ENCODE results near the gene NR1I3.
"Not testable (repeated sequence)": the region's sequence is repeated elsewhere in the genome, so short reads cannot be mapped to it uniquely, and the experiment has no call there.

Gene NR1I3

DNA sequence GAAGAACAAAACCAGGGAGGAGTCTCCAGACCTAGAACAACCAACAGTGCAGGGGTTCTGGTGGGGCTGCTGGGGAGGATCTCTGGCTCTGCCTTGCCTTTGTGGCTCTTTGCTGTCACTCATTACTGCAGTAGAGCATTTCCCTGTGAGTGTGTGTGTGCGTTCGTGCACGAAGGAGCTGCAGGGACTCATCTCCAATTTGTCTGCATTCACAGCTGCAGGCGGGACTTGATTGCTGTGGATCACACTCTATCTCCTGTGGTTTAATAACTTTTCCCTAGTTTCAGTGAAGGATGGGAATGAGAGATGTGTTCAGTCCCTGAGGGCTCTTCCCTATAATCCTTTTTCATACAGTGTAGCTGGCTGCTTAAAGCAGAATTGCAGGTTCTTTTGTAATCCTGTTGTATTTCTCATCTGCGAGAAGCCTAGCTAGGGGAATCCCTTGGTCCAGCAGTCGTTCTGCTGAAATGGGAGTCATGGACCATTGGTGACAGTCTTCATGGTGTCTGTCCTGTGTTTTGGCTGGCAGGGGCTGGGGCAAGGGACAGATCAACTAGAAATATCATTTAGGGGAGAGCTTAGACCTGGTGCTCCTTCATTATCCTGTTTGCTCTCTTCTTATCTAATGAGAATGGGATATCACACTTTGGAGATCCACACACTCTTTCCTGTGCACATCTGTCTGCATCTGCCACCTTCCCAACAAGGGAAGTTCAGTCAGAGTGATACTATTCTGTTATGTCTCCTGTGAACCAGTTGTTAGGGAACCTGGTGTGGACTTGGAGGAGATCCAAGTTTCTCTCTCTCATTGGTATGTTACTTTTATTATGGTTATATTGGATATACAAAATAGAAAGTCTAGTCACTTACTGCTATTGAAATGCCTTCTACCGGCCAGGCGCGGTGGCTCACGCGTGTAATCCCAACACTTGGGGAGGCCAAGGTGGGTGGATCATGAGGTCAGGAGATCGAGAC lies 23.5 kb upstream of the NR1I3 start:
- peaks cover 0 to 13% of the 10 kb centered on the region in 2 donors for H3K27me3 ChIP-seq (ENCODE audit: control insufficient read depth in 1 of 2, insufficient read depth in 2 of 2, low read length in 2 of 2)
- H3K27ac ChIP-seq (ENCODE audit: low read depth, low read length) = no peak overlapping the region
- no peak overlapping the region for H3K4me3 ChIP-seq (ENCODE audit: low read depth in 1 of 2, low read length in 2 of 2)

DNA sequence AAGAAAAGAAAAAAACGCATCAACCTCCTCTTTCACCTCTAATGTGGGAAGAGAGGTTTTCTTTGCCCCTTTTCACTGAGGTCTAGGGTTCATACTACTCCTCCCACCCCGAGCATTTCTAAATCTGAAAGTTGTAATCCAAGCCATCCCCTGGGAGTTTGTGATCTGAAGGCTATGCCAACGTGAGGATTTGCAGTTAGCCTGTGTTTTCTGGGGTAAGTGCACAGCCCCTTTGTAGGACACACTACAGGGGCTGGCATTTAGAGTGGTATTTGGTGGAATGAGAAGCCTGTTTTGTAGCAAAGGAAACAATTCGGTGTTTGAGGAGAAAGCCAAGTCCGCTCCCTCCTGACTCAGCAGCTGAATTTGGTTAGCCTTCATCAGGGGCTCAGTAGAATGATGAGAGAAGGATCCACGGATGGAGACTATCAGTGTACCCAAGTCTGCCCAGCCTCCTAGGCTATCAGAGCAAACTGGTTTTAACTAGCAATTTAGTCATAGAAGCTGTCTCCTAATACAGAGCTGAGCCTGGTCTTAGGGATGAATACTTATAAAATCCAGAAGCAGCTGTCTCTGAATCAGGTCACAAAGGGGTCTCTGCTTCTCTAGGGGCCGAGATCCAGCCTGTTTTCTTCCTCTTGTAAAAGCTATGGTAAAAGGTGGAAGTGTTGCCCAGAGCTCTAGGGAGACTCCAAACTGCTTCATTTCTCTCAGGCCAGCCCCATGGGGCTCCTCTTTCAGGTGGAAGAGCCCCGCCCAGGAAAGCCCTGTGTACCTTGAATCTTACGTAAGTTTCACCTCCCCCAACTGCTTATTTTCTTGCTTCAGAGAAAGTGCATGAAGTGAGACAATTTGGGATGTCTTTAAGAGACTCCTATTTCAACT lies 22.6 kb upstream of the NR1I3 start:
- H3K36me3 ChIP-seq (ENCODE audit: insufficient read depth, low read length) = no peaks in the 10 kb centered on the region
- peaks cover 6% of the 10 kb centered on the region for H3K9me3 ChIP-seq (ENCODE audit: low read length)
- H3K4me3 ChIP-seq (ENCODE audit: low read depth in 1 of 2, low read length in 2 of 2) = peak overlapping the region in 1 of 2 donors; percentile 32
- H3K4me1 ChIP-seq (ENCODE audit: insufficient read depth, low read length) = peaks cover 10% of the 10 kb centered on the region
- H3K9ac ChIP-seq (ENCODE audit: low read length) = no peak overlapping the region
- peaks cover 0 to 13% of the 10 kb centered on the region in 2 donors for H3K27me3 ChIP-seq (ENCODE audit: control insufficient read depth in 1 of 2, insufficient read depth in 2 of 2, low read length in 2 of 2)
- H3K27ac ChIP-seq (ENCODE audit: low read depth, low read length) = peak overlapping the region; percentile 4

More for the DNA sequence above, 23.5 kb upstream of the NR1I3 start:
- H3K4me1 ChIP-seq (ENCODE audit: insufficient read depth, low read length) = peaks cover 18% of the 10 kb centered on the region
- H3K9ac ChIP-seq (ENCODE audit: low read length) = no peak overlapping the region
- H3K9me3 ChIP-seq (ENCODE audit: low read length) = peaks cover 6% of the 10 kb centered on the region
- H3K36me3 ChIP-seq (ENCODE audit: insufficient read depth, low read length) = no peaks in the 10 kb centered on the region

DNA sequence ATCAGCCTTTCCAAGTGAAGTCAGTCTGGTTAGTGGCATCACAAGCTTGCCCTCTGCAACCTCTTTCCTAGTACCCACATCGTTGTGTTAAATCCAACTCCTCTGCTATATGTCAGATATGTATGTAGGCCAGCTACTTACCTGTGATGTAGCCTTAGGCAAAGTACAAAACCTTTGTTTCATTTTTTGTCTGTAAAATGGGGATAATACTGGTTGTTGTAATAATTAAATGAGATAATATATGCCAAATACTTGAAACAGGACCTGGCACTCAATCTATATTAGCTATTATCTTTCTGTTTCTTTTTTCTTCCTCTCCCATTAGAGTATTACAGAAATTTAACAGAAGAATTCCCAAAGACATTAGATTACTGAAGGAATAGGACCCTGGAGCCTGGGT lies 21.8 kb upstream of the NR1I3 start:
- Histone ChIP-seq H3K27me3 (ENCODE audit: control insufficient read depth in 1 of 2, insufficient read depth in 2 of 2, low read length in 2 of 2) (peaks cover 0 to 13% of the 10 kb centered on the region in 2 donors), H3K4me1 (ENCODE audit: insufficient read depth, low read length) (peaks cover 10% of the 10 kb centered on the region), H3K9ac (ENCODE audit: low read length) (peak overlapping the region; percentile 0), H3K36me3 (ENCODE audit: insufficient read depth, low read length) (no peaks in the 10 kb centered on the region), H3K9me3 (ENCODE audit: low read length) (peaks cover 6% of the 10 kb centered on the region), H3K27ac (ENCODE audit: low read depth, low read length) (peak overlapping the region; percentile 74), H3K4me3 (ENCODE audit: low read depth in 1 of 2, low read length in 2 of 2) (peak overlapping the region in 1 of 2 donors; percentile 32)

DNA sequence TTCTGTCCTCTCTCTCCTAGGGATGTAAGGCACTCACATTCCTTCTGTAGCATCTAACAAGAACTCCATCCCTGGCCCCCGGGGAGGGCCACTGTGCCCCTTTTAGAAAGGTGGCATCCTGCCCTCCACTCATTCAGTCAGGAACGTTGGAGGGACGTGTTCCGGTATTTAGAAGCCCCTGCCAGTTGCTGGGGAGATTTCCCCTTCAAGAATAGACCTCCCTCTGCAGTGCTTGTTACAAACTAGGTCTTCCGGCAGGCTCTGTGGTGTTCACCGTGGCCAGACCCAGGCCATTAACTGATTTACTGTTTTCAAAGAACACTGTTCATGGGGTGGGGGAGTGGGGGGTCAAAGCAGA lies 21.3 kb upstream of the NR1I3 start:
- Histone ChIP-seq H3K9me3 (ENCODE audit: low read length) (peaks cover 6% of the 10 kb centered on the region), H3K9ac (ENCODE audit: low read length) (peak overlapping the region; percentile 0), H3K27ac (ENCODE audit: low read depth, low read length) (peak overlapping the region; percentile 74), H3K36me3 (ENCODE audit: insufficient read depth, low read length) (no peaks in the 10 kb centered on the region), H3K27me3 (ENCODE audit: control insufficient read depth in 1 of 2, insufficient read depth in 2 of 2, low read length in 2 of 2) (peaks cover 0 to 13% of the 10 kb centered on the region in 2 donors), H3K4me1 (ENCODE audit: insufficient read depth, low read length) (peaks cover 10% of the 10 kb centered on the region), H3K4me3 (ENCODE audit: low read depth in 1 of 2, low read length in 2 of 2) (peak overlapping the region; percentile 71 to 79)

- Histone ChIP-seq H3K27me3 (ENCODE audit: control insufficient read depth in 1 of 2, insufficient read depth in 2 of 2, low read length in 2 of 2) (peaks cover 0 to 13% of the 10 kb centered on the region in 2 donors), H3K4me3 (ENCODE audit: low read depth in 1 of 2, low read length in 2 of 2) (peak within 1 kb of the TSS; percentile 71 to 79), H3K27ac (ENCODE audit: low read depth, low read length) (peak within 1 kb of the TSS; percentile 74), H3K36me3 (ENCODE audit: insufficient read depth, low read length) (no peaks in the 10 kb centered on the region), H3K9me3 (ENCODE audit: low read length) (peaks cover 6% of the 10 kb centered on the region), H3K9ac (ENCODE audit: low read length) (peak within 1 kb of the TSS; percentile 0), H3K4me1 (ENCODE audit: insufficient read depth, low read length) (peaks cover 10% of the 10 kb centered on the region)
These were observed 20.7 kb upstream of the NR1I3 start, which contains the start of gene PCP4L1 for GRCh38 chr1:161258439-161259344. Gene PCP4L1 (plus strand): TSS chr1:161258745. CDS start chr1:161258975, 230 bp downstream.

GRCh38 chr1:161257109-161257508 lies 19.1 kb upstream of the NR1I3 start:
- H3K9me3 ChIP-seq (ENCODE audit: low read length); H3K9ac ChIP-seq (ENCODE audit: low read length); H3K36me3 ChIP-seq (ENCODE audit: insufficient read depth, low read length); H3K4me3 ChIP-seq (ENCODE audit: low read depth in 1 of 2, low read length in 2 of 2); H3K27ac ChIP-seq (ENCODE audit: low read depth, low read length): not testable (repeated sequence)
- Histone ChIP-seq H3K27me3 (ENCODE audit: control insufficient read depth in 1 of 2, insufficient read depth in 2 of 2, low read length in 2 of 2) (peaks cover 0 to 13% of the 10 kb centered on the region in 2 donors), H3K4me1 (ENCODE audit: insufficient read depth, low read length) (peaks cover 10% of the 10 kb centered on the region)

DNA sequence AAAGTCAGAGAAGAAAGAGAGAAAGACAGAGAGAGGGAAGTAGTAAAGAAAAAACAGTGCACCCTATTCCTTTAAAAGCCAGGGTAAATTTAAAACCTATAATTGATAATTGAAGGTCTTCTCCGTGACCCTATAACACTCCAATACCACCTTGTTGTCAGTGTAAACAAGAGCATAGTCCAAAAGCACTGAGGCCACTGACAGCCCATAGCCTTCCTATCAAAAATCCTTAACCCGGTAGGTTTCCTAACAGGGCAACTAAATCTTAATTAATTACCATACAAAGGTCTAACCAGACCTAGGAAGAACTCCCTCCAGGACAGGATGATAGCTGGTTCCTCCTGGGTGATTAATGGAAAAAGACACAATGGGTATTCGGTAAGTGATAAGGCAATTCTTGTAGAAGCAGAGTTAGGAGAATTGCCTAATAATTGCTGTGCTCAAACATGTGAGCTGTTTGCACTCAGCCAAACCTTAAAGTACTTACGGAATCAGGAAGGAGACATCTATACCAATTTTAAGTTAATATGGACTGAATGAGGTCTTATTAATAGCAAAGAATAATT lies 18.0 kb upstream of the NR1I3 start:
- peaks cover 0 to 13% of the 10 kb centered on the region in 2 donors for H3K27me3 ChIP-seq (ENCODE audit: control insufficient read depth in 1 of 2, insufficient read depth in 2 of 2, low read length in 2 of 2)
- not testable (repeated sequence) for H3K4me3 ChIP-seq (ENCODE audit: low read depth in 1 of 2, low read length in 2 of 2); H3K9ac ChIP-seq (ENCODE audit: low read length); H3K27ac ChIP-seq (ENCODE audit: low read depth, low read length); H3K36me3 ChIP-seq (ENCODE audit: insufficient read depth, low read length); H3K9me3 ChIP-seq (ENCODE audit: low read length)
- H3K4me1 ChIP-seq (ENCODE audit: insufficient read depth, low read length) = peaks cover 10% of the 10 kb centered on the region

DNA sequence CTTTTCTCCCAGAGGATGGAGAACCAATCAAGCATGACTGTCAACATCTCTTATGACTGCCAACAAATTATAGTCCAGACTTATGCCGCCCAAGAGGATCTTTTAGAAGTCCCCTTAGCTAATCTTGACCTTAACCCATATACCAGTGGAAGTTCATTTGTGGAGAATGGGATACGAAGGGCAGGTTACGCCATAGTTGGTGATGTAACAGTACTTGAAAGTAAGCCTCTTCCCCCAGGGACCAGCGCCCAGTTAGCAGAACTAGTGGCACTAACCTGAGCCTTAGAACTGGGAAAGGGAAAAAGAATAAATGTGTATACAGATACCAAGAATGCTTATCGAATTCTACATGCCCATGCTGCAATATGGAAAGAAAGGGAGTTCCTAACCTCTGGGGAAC lies 17.3 kb upstream of the NR1I3 start:
- not testable (repeated sequence) for H3K4me3 ChIP-seq (ENCODE audit: low read depth in 1 of 2, low read length in 2 of 2); H3K27ac ChIP-seq (ENCODE audit: low read depth, low read length); H3K4me1 ChIP-seq (ENCODE audit: insufficient read depth, low read length); H3K9me3 ChIP-seq (ENCODE audit: low read length); H3K36me3 ChIP-seq (ENCODE audit: insufficient read depth, low read length); H3K9ac ChIP-seq (ENCODE audit: low read length)
- peaks cover 0 to 13% of the 10 kb centered on the region in 2 donors for H3K27me3 ChIP-seq (ENCODE audit: control insufficient read depth in 1 of 2, insufficient read depth in 2 of 2, low read length in 2 of 2)

- no peak overlapping the region for H3K4me3 ChIP-seq (ENCODE audit: low read depth in 1 of 2, low read length in 2 of 2)
- H3K9ac ChIP-seq (ENCODE audit: low read length) = no peak overlapping the region
- H3K36me3 ChIP-seq (ENCODE audit: insufficient read depth, low read length) = no peaks in the 10 kb centered on the region
- no peak overlapping the region for H3K27ac ChIP-seq (ENCODE audit: low read depth, low read length)
- no peaks in the 10 kb centered on the region for H3K9me3 ChIP-seq (ENCODE audit: low read length)
- no peaks in the 10 kb centered on the region for H3K27me3 ChIP-seq (ENCODE audit: control insufficient read depth in 1 of 2, insufficient read depth in 2 of 2, low read length in 2 of 2)
- H3K4me1 ChIP-seq (ENCODE audit: insufficient read depth, low read length) = no peaks in the 10 kb centered on the region
These were observed 13.6 kb upstream of the NR1I3 start for GRCh38 chr1:161251579-161251978.

- Histone ChIP-seq H3K27me3 (ENCODE audit: control insufficient read depth in 1 of 2, insufficient read depth in 2 of 2, low read length in 2 of 2) (no peaks in the 10 kb centered on the region), H3K27ac (ENCODE audit: low read depth, low read length) (no peak overlapping the region), H3K4me1 (ENCODE audit: insufficient read depth, low read length) (no peaks in the 10 kb centered on the region)
These were observed 12.8 kb upstream of the NR1I3 start for GRCh38 chr1:161250829-161251228.

More at GRCh38 chr1:161250829-161251228, 12.8 kb upstream of the NR1I3 start:
- Histone ChIP-seq H3K9ac (ENCODE audit: low read length) (no peak overlapping the region), H3K9me3 (ENCODE audit: low read length) (no peaks in the 10 kb centered on the region), H3K4me3 (ENCODE audit: low read depth in 1 of 2, low read length in 2 of 2) (no peak overlapping the region), H3K36me3 (ENCODE audit: insufficient read depth, low read length) (no peaks in the 10 kb centered on the region)
